Measurements from ENCODE around the gene ANKRD62. TPM values are rescaled to one million over a fixed set of nuclear protein-coding genes. Genes with fewer than 3 reads are reported as not detected.

ANKRD62 gene
- total RNA-seq, 1 donor from 2014 or later: 1.2 TPM

GRCh38 chr18:12056034-12056883 is 37.4 kb upstream of the ANKRD62 start:
- Histone ChIP-seq H3K27me3 (no peaks in the 10 kb centered on the region), H3K36me3 (no peaks in the 10 kb centered on the region), H3K9me3 (no peaks in the 10 kb centered on the region), H3K4me1 (no peaks in the 10 kb centered on the region), H3K27ac (no peak overlapping the region), H3K4me3 (no peak overlapping the region)
- TF ChIP-seq POLR2AphosphoS5 (IDR thresholded peaks at IDR 0.05; ENCODE audit: insufficient read depth in 1 of 2, low read depth in 1 of 2) (no peak), POLR2A (IDR thresholded peaks at IDR 0.05) (no peak), CTCF (IDR thresholded peaks at IDR 0.05) (no peak)
- intact Hi-C loops (cut with DNase I): no loop called here
- DNase-seq (ENCODE audit: extremely low spot score in 2 of 2): no peak

GRCh38 chr18:12056884-12057402 is 36.7 kb upstream of the ANKRD62 start:
- H3K27me3 ChIP-seq: no peaks in the 10 kb centered on the region
- intact Hi-C loops (cut with DNase I): no loop called here
- no peak for DNase-seq (ENCODE audit: extremely low spot score in 2 of 2)

GRCh38 chr18:12057419-12058039 is 36.1 kb upstream of the ANKRD62 start:
- Histone ChIP-seq H3K4me1 (no peaks in the 10 kb centered on the region), H3K27ac (no peak overlapping the region), H3K9me3 (no peaks in the 10 kb centered on the region), H3K36me3 (no peaks in the 10 kb centered on the region), H3K4me3 (no peak overlapping the region), H3K27me3 (no peaks in the 10 kb centered on the region)
- no peak for TF ChIP-seq POLR2A (IDR thresholded peaks at IDR 0.05)
- no peak for TF ChIP-seq CTCF (IDR thresholded peaks at IDR 0.05)
- TF ChIP-seq POLR2AphosphoS5 (IDR thresholded peaks at IDR 0.05; ENCODE audit: insufficient read depth in 1 of 2, low read depth in 1 of 2): no peak
- intact Hi-C loops (cut with DNase I): no loop called here
- no peak for DNase-seq (ENCODE audit: extremely low spot score in 2 of 2)

More at GRCh38 chr18:12056884-12057402, 36.7 kb upstream of the ANKRD62 start:
- Histone ChIP-seq H3K36me3 (no peaks in the 10 kb centered on the region), H3K4me3 (no peak overlapping the region), H3K27ac (no peak overlapping the region), H3K9me3 (no peaks in the 10 kb centered on the region), H3K4me1 (no peaks in the 10 kb centered on the region)
- no peak for TF ChIP-seq CTCF (IDR thresholded peaks at IDR 0.05)
- no peak for TF ChIP-seq POLR2A (IDR thresholded peaks at IDR 0.05)
- no peak for TF ChIP-seq POLR2AphosphoS5 (IDR thresholded peaks at IDR 0.05; ENCODE audit: insufficient read depth in 1 of 2, low read depth in 1 of 2)

- Histone ChIP-seq H3K27ac (no peak overlapping the region), H3K27me3 (no peaks in the 10 kb centered on the region), H3K9me3 (no peaks in the 10 kb centered on the region), H3K4me1 (no peaks in the 10 kb centered on the region), H3K36me3 (no peaks in the 10 kb centered on the region), H3K4me3 (no peak overlapping the region)
- intact Hi-C loops (cut with DNase I): no loop called here
- no peak for DNase-seq (ENCODE audit: extremely low spot score in 2 of 2)
- no peak for TF ChIP-seq POLR2A (IDR thresholded peaks at IDR 0.05)
- no peak for TF ChIP-seq POLR2AphosphoS5 (IDR thresholded peaks at IDR 0.05; ENCODE audit: insufficient read depth in 1 of 2, low read depth in 1 of 2)
- no peak for TF ChIP-seq CTCF (IDR thresholded peaks at IDR 0.05)
Measured at GRCh38 chr18:12059334-12060181, 34.1 kb upstream of the ANKRD62 start.

Data from vagina (tissue), 2 donors.